DOHH2 (cell line): Measurements from ENCODE around the gene DNAJC25.

Experiments
- H3F3A ChIP-seq: fragments of 200-600 bp; sonication (generic), shearing (Covaris generic); 2 replicates; pipeline ENCODE4 v1.6.0; 2016; ENCODE audit warnings: antibody characterized with exemption, mild to moderate bottlenecking; ENCODE audit not compliant: control insufficient read depth, insufficient read depth
- H3K27ac ChIP-seq: fragments of 200-600 bp; sonication (generic); 2 replicates; pipeline ENCODE4 v1.5.1; 2014; ENCODE audit warnings: low read depth, mild to moderate bottlenecking, low read length, moderate library complexity
- H3K27me3 ChIP-seq: fragments of 200-600 bp; sonication (generic); 2 replicates; pipeline ENCODE4 v1.6.1; 2014; ENCODE audit warnings: mild to moderate bottlenecking, low read length, mixed read lengths; ENCODE audit not compliant: control insufficient read depth
- H3K36me3 ChIP-seq: fragments of 200-600 bp; sonication (generic); 2 replicates; pipeline ENCODE4 v1.6.1; 2014; ENCODE audit warnings: mild to moderate bottlenecking, low read length, moderate library complexity, mixed read lengths; ENCODE audit not compliant: control insufficient read depth
- H3K4me1 ChIP-seq: fragments of 200-600 bp; sonication (generic); 2 replicates; pipeline ENCODE4 v1.6.1; 2014; ENCODE audit warnings: mild to moderate bottlenecking, low read length, mixed read lengths; ENCODE audit not compliant: control insufficient read depth
- H3K4me2 ChIP-seq: fragments of 200-600 bp; sonication (generic); 2 replicates; pipeline ENCODE4 v1.6.0; 2014; ENCODE audit warnings: mild to moderate bottlenecking, low read length, moderate library complexity
- H3K4me3 ChIP-seq: fragments of 200-600 bp; sonication (generic); 2 replicates; pipeline ENCODE4 v1.5.1; 2014; ENCODE audit warnings: mild to moderate bottlenecking, low read length, mixed read lengths
- H3K79me2 ChIP-seq: fragments of 200-600 bp; sonication (generic); 2 replicates; pipeline ENCODE4 v1.6.1; 2014; ENCODE audit warnings: mild to moderate bottlenecking, low read length, mixed read lengths; ENCODE audit not compliant: control insufficient read depth
- H3K9me2 ChIP-seq: fragments of 200-600 bp; sonication (generic); replicated peaks from 2 replicates; pipeline ENCODE4 v1.6.1; 2014; ENCODE audit warnings: mild to moderate bottlenecking, low read length, mixed read lengths; ENCODE audit not compliant: control insufficient read depth
- H3K9me3 ChIP-seq: fragments of 200-600 bp; sonication (generic); 2 replicates; pipeline ENCODE4 v1.6.1; 2014; ENCODE audit warnings: antibody characterized with exemption, low read length, mixed read lengths; ENCODE audit not compliant: control insufficient read depth, insufficient read depth
- H4K20me1 ChIP-seq: fragments of 200-600 bp; sonication (generic); 2 replicates; pipeline ENCODE4 v1.6.0; 2014; ENCODE audit warnings: low read depth, mild to moderate bottlenecking, antibody characterized with exemption, low read length, moderate library complexity; ENCODE audit not compliant: control insufficient read depth, insufficient read depth
- CTCF ChIP-seq: fragments of 200-600 bp; sonication (generic); IDR thresholded peaks from one replicate; pipeline ENCODE4 v1.5.1; 2014; ENCODE audit warnings: antibody characterized with exemption, mild to moderate bottlenecking, low read depth, low read length; ENCODE audit not compliant: poor library complexity, severe bottlenecking
- EZH2phosphoT487 ChIP-seq: fragments of 200-600 bp; sonication (generic); IDR thresholded peaks from 2 replicates; pipeline ENCODE4 v1.6.1; 2017; ENCODE audit warnings: borderline replicate concordance, mild to moderate bottlenecking, antibody characterized with exemption, low read length, moderate library complexity, mixed read lengths

DNAJC25 gene

GRCh38 chr9:111644195-111644772 is 13.2 kb downstream of the DNAJC25 start:
- Histone ChIP-seq H3K9me2 (no peaks in the 10 kb centered on the region), H3K27ac (no peak overlapping the region), H3K4me3 (no peak overlapping the region), H3K9me3 (no peaks in the 10 kb centered on the region), H3K4me1 (no peaks in the 10 kb centered on the region), H3F3A (no peaks in the 10 kb centered on the region), H3K79me2 (peaks cover 30% of the 10 kb centered on the region), H4K20me1 (no peaks in the 10 kb centered on the region), H3K36me3 (peaks cover 39% of the 10 kb centered on the region), H3K4me2 (no peak overlapping the region), H3K27me3 (no peaks in the 10 kb centered on the region)
- TF ChIP-seq EZH2phosphoT487 (no peak), CTCF (no peak)

GRCh38 chr9:111645806-111646205 is 14.7 kb downstream of the DNAJC25 start:
- H3K4me1 ChIP-seq, result no peaks in the 10 kb centered on the region
- TF ChIP-seq CTCF (no peak), EZH2phosphoT487 (no peak)
- H3K4me2 ChIP-seq, result no peak overlapping the region
- H3K27me3 ChIP-seq, result no peaks in the 10 kb centered on the region
- H3K9me3 ChIP-seq, result no peaks in the 10 kb centered on the region
- H3K9me2 ChIP-seq, result no peaks in the 10 kb centered on the region
- 0 out of 2 replicates have a peak, but pooled peaks cover 3% of the 10 kb centered on the region for H4K20me1 ChIP-seq
- H3K4me3 ChIP-seq, result no peak overlapping the region
- no peak overlapping the region for H3K27ac ChIP-seq
- peaks cover 54% of the 10 kb centered on the region for H3K36me3 ChIP-seq
- H3K79me2 ChIP-seq, result peaks cover 24% of the 10 kb centered on the region
- H3F3A ChIP-seq, result no peaks in the 10 kb centered on the region

GRCh38 chr9:111646417-111646816 is 15.3 kb downstream of the DNAJC25 start:
- H3K79me2 ChIP-seq, result peaks cover 24% of the 10 kb centered on the region
- TF ChIP-seq CTCF, result no peak
- no peak for TF ChIP-seq EZH2phosphoT487
- peaks cover 56% of the 10 kb centered on the region for H3K36me3 ChIP-seq
- no peak overlapping the region for H3K4me3 ChIP-seq
- H3K9me3 ChIP-seq, result no peaks in the 10 kb centered on the region
- H3K27ac ChIP-seq, result no peak overlapping the region
- no peaks in the 10 kb centered on the region for H3K9me2 ChIP-seq
- H4K20me1 ChIP-seq, result 0 out of 2 replicates have a peak, but pooled peaks cover 3% of the 10 kb centered on the region
- no peaks in the 10 kb centered on the region for H3F3A ChIP-seq
- H3K4me2 ChIP-seq, result no peak overlapping the region
- no peaks in the 10 kb centered on the region for H3K4me1 ChIP-seq
- H3K27me3 ChIP-seq, result no peaks in the 10 kb centered on the region
